Caco-2 (cell line): ENCODE data around the gene MAP1B. TPM values are rescaled to one million over a fixed set of nuclear protein-coding genes. Genes with fewer than 3 reads are reported as not detected.

ENCODE experiments used
- BruUV-seq: library from RNA; stranded (reverse); fragments of 400-500 nt; replicated peaks from 2 replicates; lab custom pipeline; 2021; lab: Mats Ljungman, UMichigan
- CTCF ChIA-PET: fragments of 300-600 bp; sonication (Branson Sonifier 250); formaldehyde crosslinking; loops from one replicate; lab custom pipeline; 2022; ENCODE audit warnings: antibody characterized with exemption; lab: Charles Lee
- POLR2A ChIA-PET: fragments of 300-600 bp; sonication (Branson Sonifier 250); formaldehyde crosslinking; loops from one replicate; lab custom pipeline; 2022; ENCODE audit warnings: antibody characterized with exemption; lab: Charles Lee
- DNase-seq, 2 experiments: peaks; one replicate each; pipeline versions ENCODE4 v3.0.0 to v3.0.0-alpha.2; 2020 to 2022
- H3K27me3 ChIP-seq: replicated peaks from 2 replicates; pipeline ENCODE4 v1.6.0; 2011; ENCODE audit warnings: low read length; ENCODE audit not compliant: control insufficient read depth, insufficient read depth
- H3K36me3 ChIP-seq: 2 replicates; pipeline ENCODE4 v1.5.1; 2011; ENCODE audit warnings: low read length; ENCODE audit not compliant: control insufficient read depth, insufficient read depth
- H3K4me1 ChIP-seq: fragments of 250-450 bp; sonication (Bioruptor Pico); 2 replicates; pipeline ENCODE4 v1.5.1; 2020; ENCODE audit warnings: mild to moderate bottlenecking
- H3K4me3 ChIP-seq: 2 replicates; pipeline ENCODE4 v1.5.1; 2011; ENCODE audit warnings: low read depth, mild to moderate bottlenecking, control low read depth, low read length
- H3K9me3 ChIP-seq: fragments of 250-450 bp; sonication (Bioruptor Pico); 2 replicates; pipeline ENCODE4 v1.5.1; 2020; ENCODE audit warnings: mild to moderate bottlenecking, moderate library complexity
- H3K27ac Mint-ChIP-seq: one replicate; pipeline ENCODE4 v1.8.0; 2022; ENCODE audit warnings: mixed read lengths; ENCODE audit not compliant: unreplicated experiment
- H3K27me3 Mint-ChIP-seq: one replicate; pipeline ENCODE4 v1.8.0; 2022; ENCODE audit warnings: mixed read lengths; ENCODE audit not compliant: insufficient read depth, unreplicated experiment
- H3K36me3 Mint-ChIP-seq: one replicate; pipeline ENCODE4 v1.8.0; 2022; ENCODE audit warnings: mild to moderate bottlenecking, mixed read lengths; ENCODE audit not compliant: insufficient read depth, unreplicated experiment
- H3K4me1 Mint-ChIP-seq: one replicate; pipeline ENCODE4 v1.8.0; 2022; ENCODE audit warnings: low read depth, mixed read lengths; ENCODE audit not compliant: unreplicated experiment
- H3K4me3 Mint-ChIP-seq: one replicate; pipeline ENCODE4 v1.8.0; 2022; ENCODE audit warnings: mild to moderate bottlenecking, moderate library complexity, mixed read lengths; ENCODE audit not compliant: unreplicated experiment
- H3K9me3 Mint-ChIP-seq: one replicate; pipeline ENCODE4 v1.8.0; 2022; ENCODE audit warnings: mixed read lengths; ENCODE audit not compliant: unreplicated experiment
- CTCF ChIP-seq, 2 experiments: fragments of 200-600 bp in 1 of 2; IDR thresholded peaks; 1 replicate in 1 of 2; 2 replicates in 1 of 2; pipeline versions ENCODE4 v1.5.1 to v1.8.0; 2011 to 2022; ENCODE audit warnings: antibody characterized with exemption in 1 of 2, control low read depth in 1 of 2, inconsistent platforms in 1 of 2, low read depth in 1 of 2, low read length in 1 of 2, mild to moderate bottlenecking in 1 of 2, moderate library complexity in 1 of 2; ENCODE audit not compliant: insufficient read depth in 1 of 2, severe bottlenecking in 1 of 2, unreplicated experiment in 1 of 2
- intact Hi-C: fragments of 100-400 bp; cut with micrococcal nuclease; formaldehyde crosslinking; loops from one replicate; pipeline ENCODE4 v1.10.0; 2022; ENCODE audit not compliant: unreplicated experiment
- total RNA-seq: library from RNA; stranded (reverse); gene quantifications from 2 replicates; pipeline ENCODE4 v1.2.3, GENCODE V29; 2022

MAP1B gene
- total RNA-seq, 1 experiment from 2014 or later = 0.66 TPM

- ChIA-PET CTCF (no interaction called here), POLR2A (no interaction called here)
- DNase-seq = no peak
- H3K9me3 Mint-ChIP-seq = no peaks in the 10 kb centered on the region
- intact Hi-C loops = no loop called here
- no peaks in the 10 kb centered on the region for H3K36me3 Mint-ChIP-seq
- Histone ChIP-seq H3K36me3 (no peaks in the 10 kb centered on the region), H3K4me3 (no peak overlapping the region), H3K9me3 (no peaks in the 10 kb centered on the region), H3K4me1 (no peaks in the 10 kb centered on the region), H3K27me3 (no peaks in the 10 kb centered on the region; the same call in 1 of the 2 replicates)
- H3K4me3 Mint-ChIP-seq = no peak overlapping the region
- peaks cover 15% of the 10 kb centered on the region for H3K27me3 Mint-ChIP-seq
- H3K4me1 Mint-ChIP-seq = no peaks in the 10 kb centered on the region
- no peak for TF ChIP-seq CTCF (IDR thresholded peaks at IDR 0.05; ENCODE audit: insufficient read depth in 1 of 2, low read depth in 1 of 2, low read length in 1 of 2, severe bottlenecking in 1 of 2, unreplicated experiment in 1 of 2)
- H3K27ac Mint-ChIP-seq = no peak overlapping the region
- no TSS peak for BruUV-seq
Observed at GRCh38 chr5:72187388-72188075, 80.3 kb downstream of the MAP1B start.

- Histone ChIP-seq H3K27me3 (no peaks in the 10 kb centered on the region; the same call in 1 of the 2 replicates), H3K9me3 (no peaks in the 10 kb centered on the region), H3K4me3 (no peak overlapping the region), H3K4me1 (no peaks in the 10 kb centered on the region), H3K36me3 (no peaks in the 10 kb centered on the region)
- no TSS peak for BruUV-seq
- DNase-seq = no peak
- TF ChIP-seq CTCF (IDR thresholded peaks at IDR 0.05; ENCODE audit: insufficient read depth in 1 of 2, low read depth in 1 of 2, low read length in 1 of 2, severe bottlenecking in 1 of 2, unreplicated experiment in 1 of 2) = no peak
- Mint-ChIP-seq H3K27ac (no peak overlapping the region), H3K4me3 (no peak overlapping the region), H3K27me3 (peaks cover 11% of the 10 kb centered on the region), H3K36me3 (no peaks in the 10 kb centered on the region), H3K4me1 (no peaks in the 10 kb centered on the region), H3K9me3 (no peaks in the 10 kb centered on the region)
- ChIA-PET CTCF (no interaction called here), POLR2A (no interaction called here)
- intact Hi-C loops = no loop called here
Observed at GRCh38 chr5:72188166-72188565, 80.9 kb downstream of the MAP1B start.

- H3K9me3 Mint-ChIP-seq = no peaks in the 10 kb centered on the region
- no peaks in the 10 kb centered on the region for H3K36me3 Mint-ChIP-seq
- peaks cover 14% of the 10 kb centered on the region for H3K27me3 Mint-ChIP-seq
- H3K4me3 Mint-ChIP-seq = no peak overlapping the region
- no peak overlapping the region for H3K4me3 ChIP-seq
- no peak for TF ChIP-seq CTCF (IDR thresholded peaks at IDR 0.05; ENCODE audit: insufficient read depth in 1 of 2, low read depth in 1 of 2, low read length in 1 of 2, severe bottlenecking in 1 of 2, unreplicated experiment in 1 of 2)
- intact Hi-C loops = no loop called here
- ChIA-PET CTCF (no interaction called here), POLR2A (no interaction called here)
- H3K27ac Mint-ChIP-seq = no peak overlapping the region
- H3K9me3 ChIP-seq = no peaks in the 10 kb centered on the region
- DNase-seq = no peak
- H3K36me3 ChIP-seq = no peaks in the 10 kb centered on the region
- H3K4me1 ChIP-seq = no peaks in the 10 kb centered on the region
- no TSS peak for BruUV-seq
- H3K27me3 ChIP-seq = no peaks in the 10 kb centered on the region; the same call in 1 of the 2 replicates
- H3K4me1 Mint-ChIP-seq = no peaks in the 10 kb centered on the region
Observed at GRCh38 chr5:72189146-72189545, 81.9 kb downstream of the MAP1B start.
